Nephron (organoid): ENCODE data around the gene CENPP.

Experiments
- H3K27ac Mint-ChIP-seq, 3 experiments: 2 replicates each; pipeline ENCODE4 v1.8.0; 2020; ENCODE audit warnings: mixed read lengths in 3 of 3, mild to moderate bottlenecking in 2 of 3, moderate library complexity in 1 of 3
- H3K27me3 Mint-ChIP-seq: 2 replicates; pipeline ENCODE4 v1.8.0; 2021; ENCODE audit warnings: low read depth, mild to moderate bottlenecking, moderate library complexity, mixed read lengths
- H3K36me3 Mint-ChIP-seq: 2 replicates; pipeline ENCODE4 v1.8.0; 2020; ENCODE audit warnings: low read depth, mixed read lengths
- H3K4me1 Mint-ChIP-seq: 2 replicates; pipeline ENCODE4 v1.8.0; 2020; ENCODE audit warnings: mixed read lengths
- H3K4me3 Mint-ChIP-seq, 3 experiments: 2 replicates each; pipeline ENCODE4 v1.8.0; 2020; ENCODE audit warnings: mild to moderate bottlenecking in 3 of 3, mixed read lengths in 3 of 3, moderate library complexity in 2 of 3
- H3K9me3 Mint-ChIP-seq: 2 replicates; pipeline ENCODE4 v1.8.0; 2020; ENCODE audit warnings: mixed read lengths
- CTCF ChIP-seq, 3 experiments: fragments of 200-600 bp; sonication (generic); IDR thresholded peaks; one replicate each; pipeline ENCODE4 v1.5.0; 2021; ENCODE audit warnings: antibody characterized with exemption in 3 of 3; ENCODE audit not compliant: unreplicated experiment in 3 of 3

The CENPP gene

GRCh38 chr9:92538541-92538940, 212.8 kb downstream of the CENPP start:
- no peak for TF ChIP-seq CTCF (IDR thresholded peaks at IDR 0.05; ENCODE audit: unreplicated experiment in 3 of 3)
- Mint-ChIP-seq H3K4me3 (no peak overlapping the region), H3K27me3 (no peaks in the 10 kb centered on the region), H3K4me1 (peaks cover 14% of the 10 kb centered on the region), H3K27ac (no peak overlapping the region), H3K36me3 (no peaks in the 10 kb centered on the region), H3K9me3 (peaks cover 10% of the 10 kb centered on the region)

- H3K36me3 Mint-ChIP-seq: no peaks in the 10 kb centered on the region
- no peaks in the 10 kb centered on the region for H3K27me3 Mint-ChIP-seq
- H3K4me1 Mint-ChIP-seq: no peaks in the 10 kb centered on the region
- H3K27ac Mint-ChIP-seq: no peak overlapping the region
- peaks cover 16% of the 10 kb centered on the region for H3K9me3 Mint-ChIP-seq
- no peak overlapping the region for H3K4me3 Mint-ChIP-seq
- TF ChIP-seq CTCF (IDR thresholded peaks at IDR 0.05; ENCODE audit: unreplicated experiment in 3 of 3): no peak
These were observed 218.2 kb downstream of the CENPP start for GRCh38 chr9:92543972-92544371.

GRCh38 chr9:92545002-92545510, 219.3 kb downstream of the CENPP start:
- TF ChIP-seq CTCF (IDR thresholded peaks at IDR 0.05; ENCODE audit: unreplicated experiment in 3 of 3): no peak
- H3K27me3 Mint-ChIP-seq: no peaks in the 10 kb centered on the region
- no peak overlapping the region for H3K27ac Mint-ChIP-seq
- H3K4me3 Mint-ChIP-seq: no peak overlapping the region
- peaks cover 16% of the 10 kb centered on the region for H3K9me3 Mint-ChIP-seq
- no peaks in the 10 kb centered on the region for H3K4me1 Mint-ChIP-seq
- H3K36me3 Mint-ChIP-seq: no peaks in the 10 kb centered on the region

GRCh38 chr9:92547356-92547755, 221.6 kb downstream of the CENPP start:
- H3K9me3 Mint-ChIP-seq: peaks cover 10% of the 10 kb centered on the region
- TF ChIP-seq CTCF (IDR thresholded peaks at IDR 0.05; ENCODE audit: unreplicated experiment in 3 of 3): no peak
- H3K36me3 Mint-ChIP-seq: no peaks in the 10 kb centered on the region

GRCh38 chr9:92550765-92551164, 225.0 kb downstream of the CENPP start:
- Mint-ChIP-seq H3K4me3 (no peak overlapping the region), H3K27ac (no peak overlapping the region), H3K9me3 (peaks cover 4% of the 10 kb centered on the region), H3K27me3 (no peaks in the 10 kb centered on the region), H3K4me1 (no peaks in the 10 kb centered on the region), H3K36me3 (no peaks in the 10 kb centered on the region)
- TF ChIP-seq CTCF (IDR thresholded peaks at IDR 0.05; ENCODE audit: unreplicated experiment in 3 of 3): no peak

More at GRCh38 chr9:92547356-92547755, 221.6 kb downstream of the CENPP start:
- Mint-ChIP-seq H3K4me3 (no peak overlapping the region), H3K27ac (no peak overlapping the region), H3K27me3 (no peaks in the 10 kb centered on the region), H3K4me1 (no peaks in the 10 kb centered on the region)

- Mint-ChIP-seq H3K9me3 (no peaks in the 10 kb centered on the region), H3K27me3 (no peaks in the 10 kb centered on the region), H3K27ac (no peak overlapping the region), H3K4me1 (peaks cover 24% of the 10 kb centered on the region), H3K4me3 (no peak overlapping the region), H3K36me3 (no peaks in the 10 kb centered on the region)
- no peak for TF ChIP-seq CTCF (IDR thresholded peaks at IDR 0.05; ENCODE audit: unreplicated experiment in 3 of 3)
These were observed 233.0 kb downstream of the CENPP start for GRCh38 chr9:92558612-92559374.
